HepG2 (cell line): ENCODE measurements around the gene TUBB4B. TPM values are rescaled to one million over a fixed set of nuclear protein-coding genes. Genes with fewer than 3 reads are reported as not detected.

Experiments
- DNMT3B ChIP-seq: conservative IDR thresholded peaks from 2 replicates; pipeline ENCODE4 v1.6.1; 2016; ENCODE audit warnings: missing biosample characterization, control low read depth
- JUN ChIP-seq: sonication (generic); formaldehyde crosslinking; IDR thresholded peaks from 2 replicates; pipeline ENCODE4 v1.4.0; 2020; ENCODE audit warnings: mild to moderate bottlenecking, missing genetic modification reagents
- MIER2 ChIP-seq: IDR thresholded peaks from 2 replicates; pipeline ENCODE4 v1.6.1; 2016; ENCODE audit warnings: missing biosample characterization, missing genetic modification reagents
- MLLT10 ChIP-seq: sonication (generic); formaldehyde crosslinking; IDR thresholded peaks from 2 replicates; pipeline ENCODE4 v1.4.0; 2020; ENCODE audit warnings: missing genetic modification reagents
- NR2F1 ChIP-seq, 2 experiments: fragments of 450-650 bp in 1 of 2; formaldehyde crosslinking in 1 of 2; IDR thresholded peaks; 2 replicates each; pipeline versions ENCODE4 v1.5.0 to v1.6.1; 2016 to 2020; ENCODE audit warnings: mild to moderate bottlenecking in 1 of 2, missing compliant biosample characterization in 1 of 2, missing genetic modification reagents in 1 of 2, moderate library complexity in 1 of 2
- PITX1 ChIP-seq: sonication (generic); formaldehyde crosslinking; IDR thresholded peaks from 2 replicates; pipeline ENCODE4 v1.5.1; 2020; ENCODE audit warnings: mild to moderate bottlenecking, missing genetic modification reagents
- RAD51 ChIP-seq: fragments of 450-650 bp; IDR thresholded peaks from 2 replicates; pipeline ENCODE4 v1.6.1; 2016; ENCODE audit warnings: borderline replicate concordance
- STAT5B ChIP-seq: sonication (generic); formaldehyde crosslinking; IDR thresholded peaks from 2 replicates; pipeline ENCODE4 v1.4.0; 2020; ENCODE audit warnings: missing genetic modification reagents
- WIZ ChIP-seq: sonication (generic); formaldehyde crosslinking; IDR thresholded peaks from 2 replicates; pipeline ENCODE4 v1.5.1; 2020; ENCODE audit warnings: mild to moderate bottlenecking, missing genetic modification reagents
- ZFP36L2 ChIP-seq: sonication (generic); formaldehyde crosslinking; IDR thresholded peaks from 2 replicates; pipeline ENCODE4 v1.4.0; 2020; ENCODE audit warnings: missing genetic modification reagents
- ZKSCAN5 ChIP-seq: sonication (generic); formaldehyde crosslinking; IDR thresholded peaks from 2 replicates; pipeline ENCODE4 v1.5.1; 2020; ENCODE audit warnings: mild to moderate bottlenecking, missing genetic modification reagents
- ZNF225 ChIP-seq: sonication (generic); formaldehyde crosslinking; IDR thresholded peaks from 2 replicates; pipeline ENCODE4 v1.4.0; 2020; ENCODE audit warnings: mild to moderate bottlenecking, missing genetic modification reagents
- ZNF33A ChIP-seq: sonication (generic); formaldehyde crosslinking; IDR thresholded peaks from 2 replicates; pipeline ENCODE4 v1.5.1; 2020; ENCODE audit warnings: missing genetic modification reagents, mild to moderate bottlenecking, moderate library complexity, borderline replicate concordance
- ZNF598 ChIP-seq: sonication (generic); formaldehyde crosslinking; IDR thresholded peaks from 2 replicates; pipeline ENCODE4 v1.5.1; 2020; ENCODE audit warnings: mild to moderate bottlenecking, missing genetic modification reagents, borderline replicate concordance
- ZNF678 ChIP-seq: sonication (generic); formaldehyde crosslinking; IDR thresholded peaks from 2 replicates; pipeline ENCODE4 v1.4.0; 2020; ENCODE audit warnings: mild to moderate bottlenecking, missing genetic modification reagents
- ZNF724P ChIP-seq: sonication (generic); formaldehyde crosslinking; IDR thresholded peaks from 2 replicates; pipeline ENCODE4 v1.8.0; 2022; ENCODE audit warnings: missing genetic modification reagents, borderline replicate concordance
- ZNF768 ChIP-seq: sonication (generic); formaldehyde crosslinking; IDR thresholded peaks from 2 replicates; pipeline ENCODE4 v1.4.0; 2020; ENCODE audit warnings: missing genetic modification reagents
- ZNF839 ChIP-seq: sonication (generic); formaldehyde crosslinking; IDR thresholded peaks from 2 replicates; pipeline ENCODE4 v1.4.0; 2020; ENCODE audit warnings: missing genetic modification reagents, mild to moderate bottlenecking, borderline replicate concordance
- polyA plus RNA-seq, 8 experiments: library from polyadenylated mRNA; depleted of rRNA in 3 of 8; stranded (reverse) in 7 of 8; unstranded in 1 of 8; fragments of >200 nt; fragmentation: Illumina TruSeq in 4 of 8; extraction: Trizol in 4 of 8; gene quantifications; 2 replicates each; pipeline versions ENCODE4 v1.2.1 to v1.2.3, GENCODE V29; 2011 to 2016; ENCODE audit warnings: low read depth in 4 of 8, missing spikeins in 1 of 8, mixed read lengths in 1 of 8; ENCODE audit not compliant: insufficient read depth in 1 of 8
- total RNA-seq, 5 experiments: library from RNA; depleted of rRNA; stranded (reverse); fragments of >200 nt; fragmentation: Illumina TruSeq; extraction: Trizol; gene quantifications; 2 replicates each; pipeline ENCODE4 v1.2.3, GENCODE V29; 2016; ENCODE audit warnings: low read depth in 1 of 5
- TF ChIP-seq, protein P1 (sequence below): sonication (generic); formaldehyde crosslinking; IDR thresholded peaks from 2 replicates; pipeline ENCODE4 v1.4.0; 2020; ENCODE audit warnings: missing genetic modification reagents, borderline replicate concordance
- TF ChIP-seq, protein P2 (sequence below): sonication (generic); formaldehyde crosslinking; IDR thresholded peaks from 2 replicates; pipeline ENCODE4 v1.4.0; 2020; ENCODE audit warnings: missing genetic modification reagents, borderline replicate concordance
- TF ChIP-seq, protein P3 (sequence below): IDR thresholded peaks from 2 replicates; pipeline ENCODE4 v1.6.1; 2016; ENCODE audit warnings: missing compliant biosample characterization, missing genetic modification reagents, borderline replicate concordance
- TF ChIP-seq, protein P4 (sequence below): sonication (generic); formaldehyde crosslinking; IDR thresholded peaks from 2 replicates; pipeline ENCODE4 v1.5.0; 2020; ENCODE audit warnings: mild to moderate bottlenecking, missing genetic modification reagents, borderline replicate concordance
- TF ChIP-seq, protein P5 (sequence below): sonication (generic); formaldehyde crosslinking; IDR thresholded peaks from 2 replicates; pipeline ENCODE4 v1.9.0; 2021; ENCODE audit warnings: missing genetic modification reagents, mild to moderate bottlenecking, borderline replicate concordance

The TUBB4B gene
- total and polyA plus RNA-seq, 2 of the 13 experiments (the other 11 are each of a cell fraction or from before 2014, with no cell fraction given), result 182 to 412 TPM

DNA sequence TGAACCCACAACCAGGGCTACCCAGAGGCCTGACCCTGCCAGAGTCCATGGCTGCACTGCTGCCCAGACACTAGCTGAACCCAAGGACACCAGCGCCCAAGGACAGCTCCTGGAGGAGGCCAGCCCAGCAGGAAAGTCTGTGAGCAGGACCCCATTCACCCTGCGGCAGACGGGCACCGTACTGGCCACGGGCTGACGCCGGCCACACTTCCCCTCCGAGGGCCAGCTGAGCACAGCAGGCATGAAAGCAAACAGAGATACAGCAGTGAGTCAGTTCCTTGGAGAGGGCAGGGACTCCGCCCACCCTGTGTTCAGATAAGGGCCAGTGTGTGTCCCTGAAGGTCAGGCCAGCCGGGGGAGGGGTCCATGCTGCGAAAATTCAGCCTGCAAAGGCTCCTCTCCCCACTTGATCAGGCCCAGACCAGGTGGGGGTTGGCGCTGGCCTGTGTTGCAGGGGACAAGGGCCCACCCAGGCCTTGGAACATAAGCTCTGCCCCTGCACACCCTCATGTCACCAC, 22.3 kb upstream of the TUBB4B start (continued):
- TF ChIP-seq, protein P1, sequence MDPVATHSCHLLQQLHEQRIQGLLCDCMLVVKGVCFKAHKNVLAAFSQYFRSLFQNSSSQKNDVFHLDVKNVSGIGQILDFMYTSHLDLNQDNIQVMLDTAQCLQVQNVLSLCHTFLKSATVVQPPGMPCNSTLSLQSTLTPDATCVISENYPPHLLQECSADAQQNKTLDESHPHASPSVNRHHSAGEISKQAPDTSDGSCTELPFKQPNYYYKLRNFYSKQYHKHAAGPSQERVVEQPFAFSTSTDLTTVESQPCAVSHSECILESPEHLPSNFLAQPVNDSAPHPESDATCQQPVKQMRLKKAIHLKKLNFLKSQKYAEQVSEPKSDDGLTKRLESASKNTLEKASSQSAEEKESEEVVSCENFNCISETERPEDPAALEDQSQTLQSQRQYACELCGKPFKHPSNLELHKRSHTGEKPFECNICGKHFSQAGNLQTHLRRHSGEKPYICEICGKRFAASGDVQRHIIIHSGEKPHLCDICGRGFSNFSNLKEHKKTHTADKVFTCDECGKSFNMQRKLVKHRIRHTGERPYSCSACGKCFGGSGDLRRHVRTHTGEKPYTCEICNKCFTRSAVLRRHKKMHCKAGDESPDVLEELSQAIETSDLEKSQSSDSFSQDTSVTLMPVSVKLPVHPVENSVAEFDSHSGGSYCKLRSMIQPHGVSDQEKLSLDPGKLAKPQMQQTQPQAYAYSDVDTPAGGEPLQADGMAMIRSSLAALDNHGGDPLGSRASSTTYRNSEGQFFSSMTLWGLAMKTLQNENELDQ (CRISPR knock-in tag), result no peak
- TF ChIP-seq ZNF33A (no peak), NR2F1 (CRISPR knock-in tag; IDR thresholded peaks at IDR 0.05) (peak in 1 of 2 experiments; percentile 43; a peak in 1 of 4 replicates), ZKSCAN5 (CRISPR knock-in tag) (no peak), JUN (CRISPR knock-in tag) (no peak), ZNF839 (no peak; the same call in 1 of the 2 replicates), ZNF598 (CRISPR knock-in tag) (no peak), ZNF678 (CRISPR knock-in tag) (no peak), WIZ (CRISPR knock-in tag) (no peak), DNMT3B (CRISPR knock-in tag) (no peak), MLLT10 (no peak), STAT5B (no peak), MIER2 (CRISPR knock-in tag) (no peak), ZNF768 (peak; percentile 33; the same call in 1 of the 2 replicates), RAD51 (no peak), ZNF225 (CRISPR knock-in tag) (no peak), PITX1 (CRISPR knock-in tag) (no peak), ZNF724P (CRISPR knock-in tag) (0 out of 2 replicates have a peak, but pooled peaks have one; percentile 27), ZFP36L2 (CRISPR knock-in tag) (no peak)
- TF ChIP-seq, protein P2, sequence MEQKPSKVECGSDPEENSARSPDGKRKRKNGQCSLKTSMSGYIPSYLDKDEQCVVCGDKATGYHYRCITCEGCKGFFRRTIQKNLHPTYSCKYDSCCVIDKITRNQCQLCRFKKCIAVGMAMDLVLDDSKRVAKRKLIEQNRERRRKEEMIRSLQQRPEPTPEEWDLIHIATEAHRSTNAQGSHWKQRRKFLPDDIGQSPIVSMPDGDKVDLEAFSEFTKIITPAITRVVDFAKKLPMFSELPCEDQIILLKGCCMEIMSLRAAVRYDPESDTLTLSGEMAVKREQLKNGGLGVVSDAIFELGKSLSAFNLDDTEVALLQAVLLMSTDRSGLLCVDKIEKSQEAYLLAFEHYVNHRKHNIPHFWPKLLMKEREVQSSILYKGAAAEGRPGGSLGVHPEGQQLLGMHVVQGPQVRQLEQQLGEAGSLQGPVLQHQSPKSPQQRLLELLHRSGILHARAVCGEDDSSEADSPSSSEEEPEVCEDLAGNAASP (CRISPR knock-in tag), result peak; percentile 71; the same call in 1 of the 2 replicates
- TF ChIP-seq, protein P3, sequence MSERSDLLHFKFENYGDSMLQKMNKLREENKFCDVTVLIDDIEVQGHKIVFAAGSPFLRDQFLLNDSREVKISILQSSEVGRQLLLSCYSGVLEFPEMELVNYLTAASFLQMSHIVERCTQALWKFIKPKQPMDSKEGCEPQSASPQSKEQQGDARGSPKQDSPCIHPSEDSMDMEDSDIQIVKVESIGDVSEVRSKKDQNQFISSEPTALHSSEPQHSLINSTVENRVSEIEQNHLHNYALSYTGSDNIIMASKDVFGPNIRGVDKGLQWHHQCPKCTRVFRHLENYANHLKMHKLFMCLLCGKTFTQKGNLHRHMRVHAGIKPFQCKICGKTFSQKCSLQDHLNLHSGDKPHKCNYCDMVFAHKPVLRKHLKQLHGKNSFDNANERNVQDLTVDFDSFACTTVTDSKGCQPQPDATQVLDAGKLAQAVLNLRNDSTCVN (CRISPR knock-in tag), result no peak
- TF ChIP-seq, protein P4, sequence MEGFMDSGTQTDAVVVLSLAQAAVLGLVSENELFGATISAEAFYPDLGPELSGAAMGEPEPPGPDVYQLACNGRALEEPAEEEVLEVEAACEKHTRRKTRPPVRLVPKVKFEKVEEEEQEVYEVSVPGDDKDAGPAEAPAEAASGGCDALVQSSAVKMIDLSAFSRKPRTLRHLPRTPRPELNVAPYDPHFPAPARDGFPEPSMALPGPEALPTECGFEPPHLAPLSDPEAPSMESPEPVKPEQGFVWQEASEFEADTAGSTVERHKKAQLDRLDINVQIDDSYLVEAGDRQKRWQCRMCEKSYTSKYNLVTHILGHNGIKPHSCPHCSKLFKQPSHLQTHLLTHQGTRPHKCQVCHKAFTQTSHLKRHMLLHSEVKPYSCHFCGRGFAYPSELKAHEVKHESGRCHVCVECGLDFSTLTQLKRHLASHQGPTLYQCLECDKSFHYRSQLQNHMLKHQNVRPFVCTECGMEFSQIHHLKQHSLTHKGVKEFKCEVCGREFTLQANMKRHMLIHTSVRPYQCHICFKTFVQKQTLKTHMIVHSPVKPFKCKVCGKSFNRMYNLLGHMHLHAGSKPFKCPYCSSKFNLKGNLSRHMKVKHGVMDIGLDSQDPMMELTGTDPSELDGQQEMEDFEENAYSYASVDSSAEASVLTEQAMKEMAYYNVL (CRISPR knock-in tag), result no peak
- TF ChIP-seq, protein P5, sequence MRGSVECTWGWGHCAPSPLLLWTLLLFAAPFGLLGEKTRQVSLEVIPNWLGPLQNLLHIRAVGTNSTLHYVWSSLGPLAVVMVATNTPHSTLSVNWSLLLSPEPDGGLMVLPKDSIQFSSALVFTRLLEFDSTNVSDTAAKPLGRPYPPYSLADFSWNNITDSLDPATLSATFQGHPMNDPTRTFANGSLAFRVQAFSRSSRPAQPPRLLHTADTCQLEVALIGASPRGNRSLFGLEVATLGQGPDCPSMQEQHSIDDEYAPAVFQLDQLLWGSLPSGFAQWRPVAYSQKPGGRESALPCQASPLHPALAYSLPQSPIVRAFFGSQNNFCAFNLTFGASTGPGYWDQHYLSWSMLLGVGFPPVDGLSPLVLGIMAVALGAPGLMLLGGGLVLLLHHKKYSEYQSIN (CRISPR knock-in tag), result no peak
